ENCODE results near the gene CNTN4. TPM values are rescaled to one million over a fixed set of nuclear protein-coding genes. Genes with fewer than 3 reads are reported as not detected.

Gene CNTN4
- total RNA-seq, 1 experiment from 2014 or later: 2.9 TPM

GRCh38 chr3:2540115-2540514, 441.4 kb downstream of the CNTN4 start:
- no peak for TF ChIP-seq CTCF (IDR thresholded peaks at IDR 0.05; ENCODE audit: unreplicated experiment)
- Mint-ChIP-seq H3K27ac (ENCODE audit: unreplicated experiment) (peak overlapping the region; percentile 79), H3K27me3 (ENCODE audit: unreplicated experiment) (no peaks in the 10 kb centered on the region), H3K9me3 (ENCODE audit: low read depth, unreplicated experiment) (peaks cover 12% of the 10 kb centered on the region), H3K36me3 (ENCODE audit: insufficient read depth, unreplicated experiment) (peaks cover 4% of the 10 kb centered on the region), H3K4me1 (ENCODE audit: low read depth, unreplicated experiment) (no peaks in the 10 kb centered on the region), H3K4me3 (ENCODE audit: low read depth, unreplicated experiment) (peak overlapping the region; percentile 49)
- DNase-seq: peak; percentile 16
- intact Hi-C loops (cut with micrococcal nuclease; ENCODE audit: unreplicated experiment): no loop called here
- CTCF ChIA-PET: no interaction called here
- BruUV-seq (replicated peaks): no TSS peak

- intact Hi-C loops (cut with micrococcal nuclease; ENCODE audit: unreplicated experiment): no loop called here
- Mint-ChIP-seq H3K27ac (ENCODE audit: unreplicated experiment) (no peak overlapping the region), H3K4me3 (ENCODE audit: low read depth, unreplicated experiment) (no peak overlapping the region), H3K36me3 (ENCODE audit: insufficient read depth, unreplicated experiment) (peaks cover 4% of the 10 kb centered on the region), H3K4me1 (ENCODE audit: low read depth, unreplicated experiment) (no peaks in the 10 kb centered on the region), H3K27me3 (ENCODE audit: unreplicated experiment) (no peaks in the 10 kb centered on the region), H3K9me3 (ENCODE audit: low read depth, unreplicated experiment) (peaks cover 23% of the 10 kb centered on the region)
- BruUV-seq (replicated peaks): no TSS peak
- no peak for DNase-seq
- CTCF ChIA-PET: no interaction called here
- TF ChIP-seq CTCF (IDR thresholded peaks at IDR 0.05; ENCODE audit: unreplicated experiment): no peak
These were observed 444.6 kb downstream of the CNTN4 start for GRCh38 chr3:2543247-2543646.

- Mint-ChIP-seq H3K27me3 (ENCODE audit: unreplicated experiment) (no peaks in the 10 kb centered on the region), H3K4me1 (ENCODE audit: low read depth, unreplicated experiment) (no peaks in the 10 kb centered on the region), H3K27ac (ENCODE audit: unreplicated experiment) (no peak overlapping the region), H3K36me3 (ENCODE audit: insufficient read depth, unreplicated experiment) (peaks cover 4% of the 10 kb centered on the region), H3K4me3 (ENCODE audit: low read depth, unreplicated experiment) (no peak overlapping the region), H3K9me3 (ENCODE audit: low read depth, unreplicated experiment) (peaks cover 27% of the 10 kb centered on the region)
- BruUV-seq (replicated peaks): no TSS peak
- no peak for DNase-seq
- intact Hi-C loops (cut with micrococcal nuclease; ENCODE audit: unreplicated experiment): no loop called here
- no peak for TF ChIP-seq CTCF (IDR thresholded peaks at IDR 0.05; ENCODE audit: unreplicated experiment)
- CTCF ChIA-PET: no interaction called here
These were observed 445.5 kb downstream of the CNTN4 start for GRCh38 chr3:2544212-2544611.

- Mint-ChIP-seq H3K27ac (ENCODE audit: unreplicated experiment) (no peak overlapping the region), H3K36me3 (ENCODE audit: insufficient read depth, unreplicated experiment) (peaks cover 4% of the 10 kb centered on the region), H3K27me3 (ENCODE audit: unreplicated experiment) (no peaks in the 10 kb centered on the region), H3K4me1 (ENCODE audit: low read depth, unreplicated experiment) (no peaks in the 10 kb centered on the region), H3K4me3 (ENCODE audit: low read depth, unreplicated experiment) (no peak overlapping the region), H3K9me3 (ENCODE audit: low read depth, unreplicated experiment) (peaks cover 27% of the 10 kb centered on the region)
- intact Hi-C loops (cut with micrococcal nuclease; ENCODE audit: unreplicated experiment): no loop called here
- no TSS peak for BruUV-seq (replicated peaks)
- CTCF ChIA-PET: no interaction called here
- no peak for TF ChIP-seq CTCF (IDR thresholded peaks at IDR 0.05; ENCODE audit: unreplicated experiment)
- no peak for DNase-seq
These were observed 446.1 kb downstream of the CNTN4 start for GRCh38 chr3:2544718-2545117.

- Mint-ChIP-seq H3K4me3 (ENCODE audit: low read depth, unreplicated experiment) (no peak overlapping the region), H3K4me1 (ENCODE audit: low read depth, unreplicated experiment) (no peaks in the 10 kb centered on the region), H3K27ac (ENCODE audit: unreplicated experiment) (no peak overlapping the region), H3K36me3 (ENCODE audit: insufficient read depth, unreplicated experiment) (no peaks in the 10 kb centered on the region), H3K27me3 (ENCODE audit: unreplicated experiment) (no peaks in the 10 kb centered on the region), H3K9me3 (ENCODE audit: low read depth, unreplicated experiment) (peaks cover 31% of the 10 kb centered on the region)
- no TSS peak for BruUV-seq (replicated peaks)
- CTCF ChIA-PET: no interaction called here
- no peak for DNase-seq
- TF ChIP-seq CTCF (IDR thresholded peaks at IDR 0.05; ENCODE audit: unreplicated experiment): no peak
- intact Hi-C loops (cut with micrococcal nuclease; ENCODE audit: unreplicated experiment): no loop called here
These were observed 448.4 kb downstream of the CNTN4 start for GRCh38 chr3:2547049-2547448.
